ENCODE results near the gene NHLRC1. TPM values are rescaled to one million over a fixed set of nuclear protein-coding genes. Genes with fewer than 3 reads are reported as not detected.
A peak's percentile ranks its signal among the peaks of the same experiment; 100 is the strongest.
"Not testable (repeated sequence)": the region's sequence is repeated elsewhere in the genome, so short reads cannot be mapped to it uniquely, and the experiment has no call there.

The NHLRC1 gene
- total RNA-seq, 1 donor from 2014 or later: 0.17 TPM

- peaks cover 3% of the 10 kb centered on the region for H3K4me1 Mint-ChIP-seq (ENCODE audit: low read depth, unreplicated experiment)
- H3K27ac Mint-ChIP-seq (ENCODE audit: unreplicated experiment): peak within 1 kb of the TSS; percentile 89
- H3K36me3 Mint-ChIP-seq (ENCODE audit: unreplicated experiment): no peaks in the 10 kb centered on the region
- peak; percentile 98 for DNase-seq
- H3K4me3 Mint-ChIP-seq (ENCODE audit: unreplicated experiment): peak within 1 kb of the TSS; percentile 96
- H3K9me3 Mint-ChIP-seq (ENCODE audit: unreplicated experiment): no peaks in the 10 kb centered on the region
- TF ChIP-seq CTCF (IDR thresholded peaks at IDR 0.05; ENCODE audit: partially characterized antibody, unreplicated experiment): no peak
- H3K27me3 Mint-ChIP-seq (ENCODE audit: unreplicated experiment): no peaks in the 10 kb centered on the region
These were observed 32.8 kb upstream of the NHLRC1 start, which contains the start of gene KDM1B for GRCh38 chr6:18155150-18155863. TSS of gene KDM1B (plus strand) at chr6:18155422. CDS start at chr6:18159896, 4,474 bp downstream.

- H3K27me3 Mint-ChIP-seq (ENCODE audit: unreplicated experiment): no peaks in the 10 kb centered on the region
These were observed 32.2 kb upstream of the NHLRC1 start, which contains the start of gene TPMT for GRCh38 chr6:18154507-18155149. TSS of gene TPMT (minus strand) at chr6:18155077. CDS start at chr6:18149127, 5,950 bp downstream.

GRCh38 chr6:18153311-18153703 is 30.8 kb upstream of the NHLRC1 start:
- Mint-ChIP-seq H3K4me1 (ENCODE audit: low read depth, unreplicated experiment) (peaks cover 3% of the 10 kb centered on the region), H3K4me3 (ENCODE audit: unreplicated experiment) (no peak overlapping the region), H3K27ac (ENCODE audit: unreplicated experiment) (no peak overlapping the region), H3K27me3 (ENCODE audit: unreplicated experiment) (no peaks in the 10 kb centered on the region), H3K9me3 (ENCODE audit: unreplicated experiment) (no peaks in the 10 kb centered on the region), H3K36me3 (ENCODE audit: unreplicated experiment) (no peaks in the 10 kb centered on the region)
- TF ChIP-seq CTCF (IDR thresholded peaks at IDR 0.05; ENCODE audit: partially characterized antibody, unreplicated experiment): no peak
- DNase-seq: no peak

More at GRCh38 chr6:18154507-18155149, 32.2 kb upstream of the NHLRC1 start, which contains the start of gene TPMT:
- peak within 1 kb of the TSS; percentile 89 for H3K27ac Mint-ChIP-seq (ENCODE audit: unreplicated experiment)
- no peaks in the 10 kb centered on the region for H3K36me3 Mint-ChIP-seq (ENCODE audit: unreplicated experiment)
- peak; percentile 18 for DNase-seq
- H3K9me3 Mint-ChIP-seq (ENCODE audit: unreplicated experiment): no peaks in the 10 kb centered on the region
- no peak for TF ChIP-seq CTCF (IDR thresholded peaks at IDR 0.05; ENCODE audit: partially characterized antibody, unreplicated experiment)
- peaks cover 3% of the 10 kb centered on the region for H3K4me1 Mint-ChIP-seq (ENCODE audit: low read depth, unreplicated experiment)
- H3K4me3 Mint-ChIP-seq (ENCODE audit: unreplicated experiment): peak within 1 kb of the TSS; percentile 96

GRCh38 chr6:18151801-18152200 is 29.3 kb upstream of the NHLRC1 start:
- peaks cover 3% of the 10 kb centered on the region for H3K4me1 Mint-ChIP-seq (ENCODE audit: low read depth, unreplicated experiment)
- no peak overlapping the region for H3K4me3 Mint-ChIP-seq (ENCODE audit: unreplicated experiment)
- no peak overlapping the region for H3K27ac Mint-ChIP-seq (ENCODE audit: unreplicated experiment)
- TF ChIP-seq CTCF (IDR thresholded peaks at IDR 0.05; ENCODE audit: partially characterized antibody, unreplicated experiment): no peak
- no peaks in the 10 kb centered on the region for H3K9me3 Mint-ChIP-seq (ENCODE audit: unreplicated experiment)
- no peaks in the 10 kb centered on the region for H3K36me3 Mint-ChIP-seq (ENCODE audit: unreplicated experiment)
- DNase-seq: no peak
- no peaks in the 10 kb centered on the region for H3K27me3 Mint-ChIP-seq (ENCODE audit: unreplicated experiment)

- not testable (repeated sequence) for H3K36me3 Mint-ChIP-seq (ENCODE audit: unreplicated experiment); H3K4me3 Mint-ChIP-seq (ENCODE audit: unreplicated experiment); H3K27me3 Mint-ChIP-seq (ENCODE audit: unreplicated experiment); DNase-seq; H3K9me3 Mint-ChIP-seq (ENCODE audit: unreplicated experiment); H3K27ac Mint-ChIP-seq (ENCODE audit: unreplicated experiment); H3K4me1 Mint-ChIP-seq (ENCODE audit: low read depth, unreplicated experiment)
These were observed 28.9 kb upstream of the NHLRC1 start for GRCh38 chr6:18151391-18151790.

All from glutamatergic neuron (in vitro differentiated cells).